Germinal center (tissue), 1 donor: ENCODE data around the gene DENND1A.

Experiments used
- DNase-seq: peaks from one replicate; pipeline ENCODE4 v3.0.0; 2012; ENCODE audit warnings: mixed read lengths, low spot score

DENND1A gene

DNA sequence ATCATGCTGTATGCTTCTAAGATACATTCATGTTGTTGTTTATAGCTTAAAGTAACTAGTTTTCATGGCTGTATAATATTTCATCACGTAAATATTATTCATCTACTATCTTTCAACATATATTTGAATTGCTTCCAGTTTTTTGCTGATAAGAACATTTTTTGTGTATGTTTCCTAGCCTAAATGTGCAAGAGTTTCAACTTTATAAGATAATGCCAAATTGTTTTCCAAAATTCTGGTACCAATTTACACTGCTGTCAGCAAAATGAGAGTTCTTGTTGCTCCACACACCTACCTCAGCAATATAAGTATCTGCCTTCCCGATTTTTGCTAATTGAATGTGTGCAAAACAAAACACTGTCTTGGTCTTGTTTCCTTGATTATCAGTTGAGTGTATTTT, 395.6 kb downstream of the DENND1A start:
- no peak for DNase-seq

DNA sequence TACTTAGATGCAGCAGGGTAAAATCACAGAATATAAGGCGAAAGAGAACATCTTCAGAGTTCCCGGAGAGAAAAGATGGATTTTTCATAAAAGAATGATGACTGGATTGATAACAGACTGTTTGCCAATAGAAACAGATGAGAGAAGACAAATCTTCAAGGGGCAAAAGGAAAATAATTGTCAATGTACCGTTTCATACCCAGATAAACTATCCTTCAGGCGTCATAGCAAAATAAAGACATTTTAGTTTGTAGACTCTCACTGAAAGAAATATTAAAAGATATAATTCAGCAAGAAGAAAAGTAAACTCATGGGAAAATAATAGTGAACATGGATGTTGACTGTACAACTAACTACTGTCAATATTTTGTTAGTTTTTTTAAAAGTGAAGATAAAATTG, 399.7 kb downstream of the DENND1A start:
- DNase-seq = no peak

DNA sequence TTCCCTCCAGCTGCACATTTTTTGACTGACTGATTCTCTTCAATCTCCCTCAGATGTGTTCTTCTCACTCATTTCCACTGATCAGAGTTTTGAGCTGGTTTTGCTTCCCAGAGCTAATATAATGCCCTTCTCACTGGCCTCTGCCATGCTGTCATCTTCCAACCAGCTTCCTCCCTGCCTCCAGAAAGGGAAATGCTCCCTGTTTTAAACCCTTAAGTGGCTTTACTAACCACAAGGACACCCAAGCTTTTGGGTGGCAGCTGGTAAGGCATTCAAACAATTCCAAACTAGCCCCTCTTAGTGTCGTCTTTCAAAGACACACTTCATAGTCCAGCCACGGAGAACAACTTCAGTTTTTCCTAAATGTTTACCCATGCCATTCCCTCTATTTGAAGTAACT, 401.4 kb downstream of the DENND1A start:
- DNase-seq = no peak

DNA sequence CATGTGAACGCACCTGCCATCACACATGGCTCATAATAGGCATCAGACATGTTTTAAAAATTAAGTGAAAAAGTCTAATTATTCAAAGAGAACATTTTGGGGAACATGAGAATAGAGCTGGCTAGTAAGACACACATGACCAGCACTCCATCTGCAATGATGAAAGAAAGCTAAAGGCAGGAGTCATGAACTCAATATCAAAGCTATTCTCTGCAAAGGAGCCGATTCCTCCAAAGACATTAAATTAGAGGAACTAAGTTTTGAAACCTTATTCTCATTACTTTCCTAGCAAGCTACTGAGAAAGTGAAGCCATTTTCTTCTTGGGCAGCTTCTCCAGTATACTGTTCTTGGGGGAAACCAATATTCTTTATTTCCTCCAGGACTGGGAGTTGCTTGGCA, 401.9 kb downstream of the DENND1A start:
- DNase-seq = no peak

DNA sequence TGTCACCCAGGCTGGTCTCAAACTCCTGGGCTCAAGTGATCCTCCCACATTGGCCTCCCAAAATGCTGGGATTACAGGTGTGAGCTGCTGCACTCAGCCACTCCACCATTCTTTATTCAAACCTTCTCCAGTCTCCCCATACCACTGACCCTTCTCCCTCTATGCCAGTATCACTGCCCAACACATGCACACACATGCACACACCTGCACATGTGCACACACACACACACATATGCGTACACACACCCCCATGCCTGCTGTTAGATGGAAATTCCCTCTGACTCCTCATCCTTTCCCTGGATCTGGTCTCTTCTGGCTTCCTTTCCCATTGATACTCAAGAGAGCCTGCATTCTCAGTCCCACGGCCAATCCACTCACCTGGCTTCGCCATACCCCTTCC, 404.0 kb downstream of the DENND1A start:
- DNase-seq = no peak

DNA sequence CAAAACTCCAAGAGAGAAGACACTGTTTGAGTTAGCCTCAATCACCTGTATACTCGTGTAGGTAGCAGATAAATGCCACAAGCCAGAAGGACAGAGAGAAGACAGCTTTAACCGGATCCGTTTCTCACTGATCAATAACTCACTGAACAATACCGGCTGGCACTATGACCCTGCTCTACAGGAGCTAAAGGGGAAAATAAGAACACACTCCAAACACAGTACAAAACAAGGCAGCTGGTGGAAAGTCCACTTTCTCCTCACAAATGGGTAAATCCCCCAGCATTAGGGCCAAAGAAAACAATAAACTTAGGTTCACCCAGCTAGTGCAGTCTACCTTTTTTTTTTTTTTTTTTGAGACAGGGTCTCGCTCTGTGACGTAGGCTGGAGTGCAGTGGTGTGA, 404.5 kb downstream of the DENND1A start:
- no peak for DNase-seq

DNA sequence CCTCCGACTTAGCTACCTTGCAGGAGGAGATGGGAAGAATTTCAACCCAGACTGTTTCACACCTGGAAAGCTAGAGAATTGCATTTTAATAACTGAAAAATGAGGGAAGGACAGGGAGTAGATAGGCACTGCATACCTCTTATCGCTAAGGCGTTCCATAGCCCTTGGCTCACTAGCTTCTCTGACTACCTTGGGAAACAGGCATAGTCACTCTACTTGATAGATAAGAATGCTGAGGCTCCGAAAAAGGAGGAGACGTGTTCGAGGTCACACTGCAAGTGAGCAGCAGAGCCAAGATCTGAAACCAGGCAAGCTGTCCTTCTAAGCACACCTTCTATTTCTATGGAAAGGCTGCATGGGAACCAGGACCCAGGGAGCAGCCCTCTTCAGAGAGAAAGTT, 405.1 kb downstream of the DENND1A start:
- DNase-seq = no peak

DNA sequence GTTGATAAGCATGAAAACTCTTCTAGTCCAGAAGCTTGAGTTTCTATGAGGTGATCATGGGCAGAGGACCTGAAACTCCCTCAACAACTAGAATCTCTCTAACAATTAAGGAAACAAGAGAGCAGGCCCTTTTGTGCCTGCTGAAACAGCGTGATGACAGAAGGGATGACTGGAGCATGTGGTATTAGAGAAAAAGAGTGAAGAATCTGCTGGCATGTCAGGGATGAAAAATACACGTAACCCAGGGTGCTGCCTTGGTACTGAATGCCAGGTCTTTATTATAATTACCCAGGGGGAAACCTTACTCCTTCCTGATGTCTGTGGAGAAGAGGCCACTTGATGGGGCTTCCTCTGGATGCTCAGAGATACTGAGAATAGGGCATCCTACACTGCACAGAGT, 406.1 kb downstream of the DENND1A start:
- DNase-seq = no peak

DNA sequence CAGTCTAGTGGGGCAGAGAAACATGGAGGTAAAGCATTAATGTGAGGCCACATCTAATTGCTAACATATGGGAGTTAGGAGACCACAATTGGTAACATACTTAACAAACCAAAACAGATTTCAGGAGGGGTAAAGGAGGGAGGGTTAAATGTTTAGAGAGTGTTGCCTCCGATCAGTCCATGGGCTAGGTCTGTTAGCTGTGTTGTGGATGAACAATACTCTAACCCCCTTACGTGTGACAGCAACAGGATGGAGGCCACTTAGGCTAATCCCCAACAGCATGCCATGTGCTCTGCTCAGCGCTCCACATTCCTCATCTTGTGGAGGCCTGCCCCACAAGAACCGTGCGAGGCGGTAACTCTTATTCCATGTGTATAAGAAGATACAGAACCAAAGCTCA, 406.9 kb downstream of the DENND1A start:
- no peak for DNase-seq

DNA sequence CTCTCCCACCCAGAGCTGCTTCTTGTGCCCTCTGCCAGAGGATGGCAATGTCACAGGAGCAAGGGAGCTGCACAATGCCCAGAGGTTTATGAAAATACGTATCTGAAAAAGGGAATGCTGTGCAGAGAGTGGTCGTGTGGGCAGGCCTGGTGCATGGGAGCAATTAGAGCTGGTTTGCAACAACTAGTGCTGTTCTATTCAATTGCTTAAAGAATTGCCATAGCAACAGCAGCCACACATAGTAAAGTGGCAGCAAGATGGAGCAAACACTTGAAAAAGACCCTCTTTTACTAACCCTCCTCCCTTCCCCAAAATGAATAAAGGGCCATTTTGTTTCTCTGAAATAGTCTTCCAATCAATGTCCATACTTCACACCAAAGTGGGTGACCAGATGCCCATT, 407.7 kb downstream of the DENND1A start:
- no peak for DNase-seq

DNA sequence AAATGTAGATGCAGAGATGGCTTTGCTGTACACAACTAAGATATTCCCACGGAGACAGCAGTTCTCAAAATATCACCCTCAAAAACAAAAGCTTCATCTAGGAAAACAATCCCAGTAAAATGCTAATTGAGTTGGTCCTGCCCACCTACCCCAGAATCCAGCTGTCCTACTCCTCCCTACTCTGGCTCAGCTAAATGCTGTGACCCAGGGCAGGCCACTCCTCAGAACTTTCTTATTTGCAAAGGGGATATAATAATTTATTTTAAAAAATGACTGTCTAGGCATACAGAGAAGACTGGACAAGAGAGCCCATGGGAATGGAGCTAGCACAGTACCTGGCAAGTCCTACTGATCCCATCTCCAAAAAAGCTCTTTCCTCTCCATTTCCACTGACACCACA, 411.6 kb downstream of the DENND1A start:
- DNase-seq = no peak

DNA sequence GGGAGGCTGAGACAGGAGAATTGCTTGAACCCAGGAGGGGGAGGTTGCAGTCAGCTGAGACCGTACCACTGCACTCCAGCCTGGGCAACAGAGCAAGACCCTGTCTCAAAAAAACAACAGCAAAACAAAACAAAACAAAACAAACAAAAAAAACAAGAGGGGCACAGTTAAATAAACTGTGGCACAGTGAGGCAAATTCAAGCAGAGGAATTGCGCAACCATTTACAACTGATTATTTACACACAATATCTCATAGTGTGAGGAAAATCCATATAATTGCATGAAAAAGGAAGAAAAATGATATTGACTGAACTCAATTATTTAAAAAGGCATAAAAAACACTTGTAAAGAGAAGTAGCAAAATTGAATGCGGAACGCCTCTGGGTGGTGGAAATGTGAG, 412.4 kb downstream of the DENND1A start:
- DNase-seq = no peak

DNA sequence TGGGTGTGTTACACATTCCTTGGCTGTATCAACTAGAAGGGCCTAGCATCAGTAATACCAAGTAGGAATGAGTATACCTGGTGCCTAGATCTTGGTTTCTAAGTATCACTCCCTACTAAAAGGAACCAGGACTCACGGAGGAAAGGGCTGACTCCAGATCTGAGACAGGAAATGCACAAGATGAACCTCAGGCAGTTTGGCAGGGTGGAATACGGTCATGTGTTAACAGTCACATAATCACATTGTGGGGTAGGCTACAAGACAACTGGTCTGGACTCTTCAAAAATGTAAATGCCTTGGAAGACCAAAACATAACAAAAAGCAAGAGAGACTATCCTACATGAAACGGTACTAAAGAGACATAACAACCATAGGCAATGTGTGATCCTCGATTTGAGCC, 415.2 kb downstream of the DENND1A start:
- no peak for DNase-seq

DNA sequence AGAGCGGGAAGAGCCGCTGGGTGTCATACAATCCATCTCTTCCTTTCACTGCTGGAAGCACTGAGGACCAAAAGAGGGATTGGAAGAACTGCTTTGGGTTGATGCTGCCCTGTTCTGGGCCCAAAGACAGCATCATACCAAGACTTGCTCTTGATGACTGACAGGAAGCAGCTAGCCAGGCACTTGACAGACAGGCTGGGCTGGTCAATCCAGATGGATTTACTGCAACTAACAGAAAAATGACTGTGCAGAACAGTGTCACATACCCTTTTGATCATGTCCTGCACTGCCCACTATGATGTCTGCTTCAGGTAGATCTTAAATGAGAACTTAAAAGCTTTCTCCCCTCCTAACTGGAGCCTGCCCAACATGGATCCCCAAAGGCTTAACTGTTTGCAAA, 416.4 kb downstream of the DENND1A start:
- DNase-seq = no peak

DNA sequence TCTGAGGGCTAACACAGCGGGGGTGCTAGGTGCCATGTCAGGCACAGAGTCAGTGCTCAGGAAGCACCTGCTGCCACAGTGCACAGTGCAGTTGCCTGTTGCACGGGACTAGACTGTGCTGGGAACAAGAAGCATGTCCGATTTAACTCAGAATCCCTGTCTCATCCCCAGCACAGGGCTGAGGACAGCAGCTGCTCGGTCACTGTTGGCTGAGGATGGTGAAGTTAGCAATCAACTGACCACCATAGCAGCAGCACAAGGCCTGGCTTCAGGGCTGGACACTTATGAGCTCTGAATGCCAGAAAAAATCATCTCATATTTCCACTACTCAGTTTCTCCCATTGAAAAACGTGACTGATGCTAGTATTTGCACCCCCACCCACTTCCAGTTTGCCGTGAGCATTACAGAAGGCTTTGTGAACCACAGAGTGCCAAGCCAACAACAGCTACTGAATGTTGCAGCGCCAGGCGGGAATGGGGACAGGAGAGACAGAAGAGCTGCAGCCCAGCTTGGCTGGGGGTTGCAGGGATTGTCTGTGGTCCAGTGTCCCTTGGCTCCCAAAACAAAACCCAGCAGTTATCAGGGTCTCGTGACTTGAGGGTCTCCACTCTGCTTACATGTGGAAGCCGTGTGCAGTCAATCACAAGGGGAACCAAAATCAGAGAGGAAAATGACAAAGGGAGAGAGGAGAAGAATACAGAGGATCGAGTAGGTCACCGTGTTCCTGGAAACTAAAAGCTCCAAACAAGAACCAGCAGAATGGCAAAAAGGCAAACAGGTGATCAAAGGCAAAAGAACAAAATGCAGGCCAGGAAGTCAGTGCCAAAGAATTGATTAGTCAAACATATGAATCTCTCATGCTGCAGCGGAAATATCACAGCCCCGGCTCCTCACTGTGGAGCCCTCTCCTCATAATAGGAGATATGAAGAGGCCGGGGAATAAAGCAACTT, 418.3 kb downstream of the DENND1A start:
- DNase-seq = no peak

DNA sequence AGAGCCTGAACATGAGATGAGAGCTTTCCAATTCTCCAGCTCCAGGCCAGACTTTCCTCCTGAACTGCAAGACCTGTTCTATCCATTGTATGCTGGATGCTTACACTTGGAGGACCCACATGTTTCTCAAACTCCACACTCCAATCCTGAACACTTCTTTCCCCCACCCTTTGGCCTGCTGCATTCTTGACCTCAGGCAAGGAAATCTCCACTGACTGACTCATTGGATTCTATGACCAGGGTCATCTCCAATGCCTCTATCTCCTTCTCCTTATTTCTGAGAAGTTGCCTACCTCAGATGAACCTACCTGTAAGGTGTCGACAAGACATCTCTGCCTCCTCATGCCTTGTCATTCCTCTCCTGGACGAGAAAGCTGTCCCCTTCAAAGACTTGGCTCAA, 420.3 kb downstream of the DENND1A start:
- DNase-seq = no peak

DNA sequence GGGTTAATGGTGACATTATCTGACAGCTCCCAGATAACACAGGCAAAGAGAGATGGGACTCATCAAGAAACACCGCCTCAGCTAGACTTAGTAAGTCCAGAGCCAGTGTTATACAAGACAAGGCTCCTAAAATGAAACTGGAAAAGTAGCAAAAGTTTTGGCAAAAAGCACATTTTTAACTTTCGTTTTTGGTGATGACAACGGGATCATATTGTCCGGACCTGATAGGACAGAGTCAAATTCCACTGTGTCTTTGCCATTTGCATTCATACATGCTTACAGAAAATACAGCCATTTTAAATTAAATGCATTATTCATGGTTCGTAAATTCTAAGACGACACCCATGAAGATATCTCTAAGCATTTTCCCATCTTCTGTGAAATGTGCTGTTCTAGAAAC, 421.9 kb downstream of the DENND1A start:
- DNase-seq = no peak

DNA sequence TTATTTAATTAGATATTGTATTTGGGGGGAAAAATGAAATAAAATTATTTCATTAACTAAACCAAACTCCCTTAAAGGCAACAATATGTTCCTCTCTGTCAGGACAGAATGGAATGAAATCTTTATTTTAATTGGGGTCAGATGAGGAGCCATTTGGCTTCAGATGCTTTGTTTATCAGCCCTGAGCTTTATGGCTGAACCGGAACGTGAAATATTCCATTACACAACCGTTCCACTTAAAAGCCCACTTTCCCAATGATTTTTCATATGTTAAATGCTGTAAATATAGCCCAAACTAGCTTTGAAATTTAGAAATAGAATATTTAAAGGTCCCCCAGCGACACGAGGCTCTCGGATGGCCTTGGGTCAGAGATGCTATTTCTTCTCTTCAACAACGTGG, 424.4 kb downstream of the DENND1A start:
- no peak for DNase-seq

DNA sequence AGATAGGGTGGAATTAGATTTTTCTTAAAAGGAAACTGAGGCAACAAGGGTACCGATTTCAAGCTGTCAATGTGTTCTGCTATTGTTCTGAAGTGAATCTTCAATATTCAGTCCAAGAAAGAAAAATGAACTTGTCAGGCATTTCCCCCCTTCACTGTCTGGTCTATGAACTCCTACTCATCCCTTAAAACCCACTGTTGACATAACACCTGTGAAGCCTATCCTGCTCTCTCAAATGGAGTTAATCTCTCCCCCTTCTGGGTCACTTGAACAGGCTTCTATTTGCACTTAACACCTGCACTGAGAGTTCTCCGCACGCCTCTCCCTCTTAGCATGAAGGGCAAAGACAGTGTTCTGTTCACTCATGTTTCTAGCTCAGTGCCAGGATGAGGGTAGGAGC, 429.6 kb downstream of the DENND1A start:
- DNase-seq = no peak

DNA sequence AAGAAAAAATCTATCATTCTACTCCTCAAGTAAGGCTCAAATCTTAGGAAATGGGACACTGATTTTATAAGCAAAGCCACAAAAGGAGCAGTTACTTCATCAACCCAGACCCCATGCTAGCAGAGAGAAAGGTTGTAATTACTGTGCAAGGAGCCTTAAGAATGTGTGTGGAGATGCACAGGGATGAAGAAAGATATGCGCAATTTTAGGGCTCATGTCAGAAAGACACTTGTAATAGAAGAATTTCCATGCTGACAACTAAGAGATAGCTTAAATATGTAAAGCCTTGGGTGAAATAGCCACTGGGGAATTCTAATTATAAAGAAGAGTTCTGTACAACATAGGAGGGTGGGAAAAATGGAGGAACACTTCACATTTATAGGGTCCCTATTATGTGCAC, 432.1 kb downstream of the DENND1A start:
- DNase-seq = no peak

DNA sequence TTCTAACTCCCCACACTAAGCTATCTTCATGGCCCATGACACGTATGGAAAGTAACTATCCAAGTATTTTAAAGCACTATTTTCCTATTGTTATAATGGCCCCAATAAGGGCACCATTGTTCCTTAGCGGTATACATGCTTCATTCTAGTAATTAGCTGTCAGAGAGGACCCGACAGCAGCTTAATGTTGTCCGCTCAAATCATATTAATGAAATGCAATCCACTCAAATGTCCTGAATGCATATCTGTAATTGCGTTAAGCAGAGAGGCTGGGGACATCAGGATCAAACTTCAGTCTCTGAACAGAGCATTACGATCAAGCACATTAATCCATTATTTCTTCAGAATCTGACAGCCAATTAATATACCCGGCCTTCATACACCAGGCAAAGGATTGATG, 434.2 kb downstream of the DENND1A start:
- DNase-seq = no peak

DNA sequence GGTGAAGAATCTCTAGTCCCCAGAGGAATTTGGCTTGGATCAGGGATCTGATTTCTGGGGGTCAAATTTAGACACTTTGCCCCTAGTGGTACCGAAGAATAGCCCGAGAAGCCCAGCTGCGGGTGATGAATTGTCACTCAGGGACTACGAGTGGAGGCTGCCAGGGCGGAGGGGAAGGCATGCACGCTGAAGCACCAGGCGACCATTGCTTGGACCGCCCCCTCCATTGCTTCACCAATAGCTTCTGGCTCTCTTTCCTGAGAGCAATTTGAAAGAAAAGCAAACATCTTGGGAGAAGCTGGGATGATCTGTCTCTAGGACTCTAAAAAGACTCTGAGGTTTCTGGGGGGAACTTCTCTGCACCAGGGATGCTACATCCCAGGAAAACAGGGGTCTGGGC, 436.3 kb downstream of the DENND1A start:
- DNase-seq = no peak

DNA sequence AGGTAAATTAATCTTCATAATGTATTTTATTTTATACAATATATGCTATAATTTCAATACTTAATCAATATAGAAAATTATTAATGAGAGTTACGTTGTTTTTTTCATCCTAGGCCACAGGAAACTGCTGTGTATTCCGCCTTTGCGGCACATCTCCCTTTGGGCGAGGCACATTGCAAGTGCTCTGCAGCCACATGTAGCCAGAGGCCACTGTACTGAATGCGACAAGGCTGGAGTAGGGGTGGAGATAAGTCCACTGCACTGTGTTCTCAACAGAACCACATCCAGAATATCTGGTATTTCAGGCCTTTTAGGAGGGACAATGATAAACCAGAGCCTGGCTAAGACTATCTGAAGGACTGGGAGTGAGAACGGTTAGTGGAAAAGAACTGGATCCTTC, 439.2 kb downstream of the DENND1A start:
- no peak for DNase-seq

DNA sequence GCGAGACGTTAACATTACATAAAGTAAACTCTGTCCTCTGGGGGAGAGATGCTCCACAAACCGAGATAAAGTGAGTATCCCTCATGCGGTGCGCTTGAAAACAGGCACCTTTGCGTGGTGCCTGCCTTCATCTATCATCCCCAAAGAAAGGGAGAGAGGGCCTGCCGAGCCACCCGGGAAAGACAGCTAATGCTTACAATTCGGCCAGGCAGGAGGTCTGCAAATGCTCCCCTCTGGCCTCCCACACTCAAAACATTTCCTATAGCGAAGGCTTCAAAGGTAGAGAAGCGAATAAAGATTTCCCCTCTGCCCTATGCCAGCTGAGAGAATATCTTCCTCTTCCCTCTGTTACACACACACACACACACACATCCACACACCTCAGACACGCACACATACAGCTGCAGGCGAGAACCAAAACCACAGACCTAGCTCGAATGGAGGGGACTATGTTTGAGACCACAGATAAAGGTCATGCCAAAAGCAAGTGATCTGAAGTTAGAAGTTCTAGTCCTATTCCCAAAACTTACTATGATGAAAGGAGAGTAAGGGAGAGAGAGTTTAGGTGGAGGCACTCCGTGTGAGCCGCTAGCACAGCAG, 441.1 kb downstream of the DENND1A start:
- DNase-seq = no peak
